Liver (tissue), 9 donors: Measurements from ENCODE around the gene CSF2. TPM values are rescaled to one million over a fixed set of nuclear protein-coding genes. Genes with fewer than 3 reads are reported as not detected.

Source experiments
- DNase-seq: peaks from one replicate; pipeline ENCODE4 v3.0.0-alpha.2; 2017; ENCODE audit warnings: low spot score
- H3K27ac ChIP-seq, 2 donors: one replicate each; pipeline ENCODE4 v1.7.0; 2013; ENCODE audit warnings: inconsistent platforms in 2 of 2, low read length in 2 of 2, control low read depth in 1 of 2, low read depth in 1 of 2, mild to moderate bottlenecking in 1 of 2
- H3K27me3 ChIP-seq, 4 donors: one replicate each; pipeline versions ENCODE4 v1.6.1 to v1.7.0; 2013; ENCODE audit warnings: low read length in 3 of 4, inconsistent platforms in 1 of 4, mild to moderate bottlenecking in 1 of 4, moderate library complexity in 1 of 4; ENCODE audit not compliant: control insufficient read depth in 4 of 4, insufficient read depth in 4 of 4
- H3K36me3 ChIP-seq, 4 donors: one replicate each; pipeline versions ENCODE4 v1.6.1 to v1.7.0; 2013; ENCODE audit warnings: low read length in 3 of 4, mild to moderate bottlenecking in 3 of 4, low read depth in 1 of 4, moderate library complexity in 1 of 4; ENCODE audit not compliant: control insufficient read depth in 4 of 4, insufficient read depth in 3 of 4
- H3K4me1 ChIP-seq, 4 donors: one replicate each; pipeline versions ENCODE4 v1.6.1 to v1.7.0; 2013; ENCODE audit warnings: low read length in 3 of 4, mild to moderate bottlenecking in 3 of 4, moderate library complexity in 1 of 4; ENCODE audit not compliant: control insufficient read depth in 4 of 4, insufficient read depth in 4 of 4
- H3K4me3 ChIP-seq, 3 donors: one replicate each; pipeline versions ENCODE4 v1.6.1 to v1.7.0; 2013; ENCODE audit warnings: low read length in 3 of 3, control low read depth in 1 of 3, low read depth in 1 of 3, mild to moderate bottlenecking in 1 of 3
- H3K9ac ChIP-seq, 2 donors: one replicate each; pipeline ENCODE4 v1.7.0; 2013; ENCODE audit warnings: low read length in 2 of 2, mild to moderate bottlenecking in 2 of 2, moderate library complexity in 2 of 2, control low read depth in 1 of 2, low read depth in 1 of 2
- H3K9me3 ChIP-seq, 4 donors: one replicate each; pipeline versions ENCODE4 v1.6.1 to v1.7.0; 2013; ENCODE audit warnings: low read length in 3 of 4; ENCODE audit not compliant: control insufficient read depth in 4 of 4
- ATF3 ChIP-seq: IDR thresholded peaks from 2 replicates; pipeline ENCODE4 v1.6.1; 2016; ENCODE audit warnings: antibody characterized with exemption
- CTCF ChIP-seq: fragments of 150-350 bp; IDR thresholded peaks from 2 replicates; pipeline ENCODE4 v1.5.1; 2017; ENCODE audit warnings: improper control_type of control experiment, low read depth, low read length; ENCODE audit not compliant: missing input control
- FOXA1 ChIP-seq: IDR thresholded peaks from 2 replicates; pipeline ENCODE4 v1.6.1; 2016; ENCODE audit warnings: antibody characterized with exemption
- FOXA2 ChIP-seq: IDR thresholded peaks from 2 replicates; pipeline ENCODE4 v1.6.1; 2016; ENCODE audit warnings: antibody characterized with exemption
- GABPA ChIP-seq, 2 donors: IDR thresholded peaks in 1 of 2; conservative IDR thresholded peaks in 1 of 2; 2 replicates each; pipeline ENCODE4 v1.6.1; 2016; ENCODE audit warnings: antibody characterized with exemption in 2 of 2, mild to moderate bottlenecking in 1 of 2, moderate library complexity in 1 of 2
- HNF4A ChIP-seq, 2 donors: conservative IDR thresholded peaks; 2 replicates each; pipeline ENCODE4 v1.6.1; 2016; ENCODE audit warnings: antibody characterized with exemption in 2 of 2, mild to moderate bottlenecking in 2 of 2
- HNF4G ChIP-seq: IDR thresholded peaks from 2 replicates; pipeline ENCODE4 v1.6.1; 2016; ENCODE audit warnings: antibody characterized with exemption
- JUND ChIP-seq, 2 donors: IDR thresholded peaks; 2 replicates each; pipeline ENCODE4 v1.6.1; 2016; ENCODE audit warnings: antibody characterized with exemption in 2 of 2
- NR2F2 ChIP-seq: IDR thresholded peaks from 2 replicates; pipeline ENCODE4 v1.6.1; 2016; ENCODE audit warnings: antibody characterized with exemption
- RAD21 ChIP-seq, 2 donors: IDR thresholded peaks; 2 replicates each; pipeline ENCODE4 v1.6.1; 2016; ENCODE audit warnings: antibody characterized with exemption in 2 of 2, mild to moderate bottlenecking in 2 of 2
- RXRA ChIP-seq, 2 donors: IDR thresholded peaks; 2 replicates each; pipeline ENCODE4 v1.6.1; 2017 to 2018; ENCODE audit warnings: antibody characterized with exemption in 2 of 2, mild to moderate bottlenecking in 1 of 2
- TAF1 ChIP-seq: conservative IDR thresholded peaks from 2 replicates; pipeline ENCODE4 v1.6.1; 2016; ENCODE audit warnings: antibody characterized with exemption, mild to moderate bottlenecking
- YY1 ChIP-seq: IDR thresholded peaks from 2 replicates; pipeline ENCODE4 v1.6.1; 2016; ENCODE audit warnings: antibody characterized with exemption, mild to moderate bottlenecking
- polyA plus RNA-seq, 2 donors: library from polyadenylated mRNA; stranded (reverse) in 1 of 2; unstranded in 1 of 2; fragments of 200-250 nt in 1 of 2; fragments of >200 nt in 1 of 2; fragmentation: Nextera tagmentation in 1 of 2; extraction: Ambion mirVana in 1 of 2; gene quantifications; one replicate each; pipeline versions ENCODE4 v1.2.1 to v1.2.3, GENCODE V29; 2013 to 2015
- total RNA-seq, 2 donors: library from RNA; depleted of rRNA; stranded (reverse); fragments of >200 nt; gene quantifications; one replicate each; pipeline ENCODE4 v1.2.3, GENCODE V29; 2014
- TF ChIP-seq, protein P1 (sequence below): IDR thresholded peaks from 2 replicates; pipeline ENCODE4 v1.6.1; 2016; ENCODE audit warnings: antibody characterized with exemption
- TF ChIP-seq, protein P2 (sequence below): IDR thresholded peaks from 2 replicates; pipeline ENCODE4 v1.6.1; 2016; ENCODE audit warnings: antibody characterized with exemption, mild to moderate bottlenecking
- TF ChIP-seq, protein P3 (sequence below): IDR thresholded peaks from 2 replicates; pipeline ENCODE4 v1.6.1; 2016; ENCODE audit warnings: antibody characterized with exemption
- donor health status: healthy.
- donor health status: healthy.
- donor health status: healthy.
- donor health status: healthy.
- donor health status: healthy.

CSF2 gene
- total and polyA plus RNA-seq, 4 donors, result not detected

DNA sequence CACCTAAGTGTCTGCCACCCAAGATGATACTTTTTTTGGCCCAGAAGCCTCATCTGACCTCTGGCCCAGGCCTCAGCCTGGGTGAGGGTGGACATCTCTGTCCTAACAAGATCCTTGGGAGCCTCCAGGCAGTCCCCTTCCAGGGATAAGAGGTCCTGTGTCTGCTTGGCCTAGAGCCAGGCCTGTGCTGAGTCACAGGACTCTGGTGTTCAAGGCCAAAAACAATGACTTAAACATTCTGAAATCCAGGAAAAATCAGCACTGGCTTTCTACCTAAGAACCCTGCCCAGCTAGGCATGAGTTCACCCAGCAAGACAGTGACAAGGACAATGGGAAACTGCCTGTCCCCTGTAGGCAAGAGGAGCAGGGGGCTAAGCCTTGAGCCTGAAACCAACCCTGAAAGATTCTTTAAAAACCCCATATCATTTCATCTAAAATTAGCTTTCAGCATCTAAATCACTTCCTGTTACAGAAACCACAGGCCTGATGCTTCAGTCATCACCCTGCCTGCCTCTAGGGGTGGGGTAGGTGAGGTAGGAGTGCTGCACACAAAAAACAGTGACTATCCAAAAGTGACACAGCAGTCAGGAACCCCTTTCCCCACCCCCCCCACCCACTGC lies 29.9 kb downstream of the CSF2 start:
- Histone ChIP-seq H3K27ac (peak overlapping the region; percentile 23 to 51), H3K4me3 (no peak overlapping the region), H3K36me3 (no peaks in the 10 kb centered on the region), H3K9me3 (no peaks in the 10 kb centered on the region), H3K9ac (no peak overlapping the region), H3K4me1 (peaks cover 0 to 6% (median 0%) of the 10 kb centered on the region in 4 donors), H3K27me3 (no peaks in the 10 kb centered on the region)
- no peak for DNase-seq
- no peak for TF ChIP-seq GABPA (IDR thresholded peaks at IDR 0.05 in 1 of 2, conservative IDR thresholded peaks at IDR 0.05 in 1 of 2)
- TF ChIP-seq HNF4G, result no peak
- no peak for TF ChIP-seq FOXA2
- no peak for TF ChIP-seq CTCF
- TF ChIP-seq JUND (IDR thresholded peaks at IDR 0.05), result no peak
- TF ChIP-seq, protein P1, sequence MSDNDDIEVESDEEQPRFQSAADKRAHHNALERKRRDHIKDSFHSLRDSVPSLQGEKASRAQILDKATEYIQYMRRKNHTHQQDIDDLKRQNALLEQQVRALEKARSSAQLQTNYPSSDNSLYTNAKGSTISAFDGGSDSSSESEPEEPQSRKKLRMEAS, result no peak
- TF ChIP-seq RAD21 (IDR thresholded peaks at IDR 0.05), result no peak
- TF ChIP-seq FOXA1, result no peak
- TF ChIP-seq, protein P2, sequence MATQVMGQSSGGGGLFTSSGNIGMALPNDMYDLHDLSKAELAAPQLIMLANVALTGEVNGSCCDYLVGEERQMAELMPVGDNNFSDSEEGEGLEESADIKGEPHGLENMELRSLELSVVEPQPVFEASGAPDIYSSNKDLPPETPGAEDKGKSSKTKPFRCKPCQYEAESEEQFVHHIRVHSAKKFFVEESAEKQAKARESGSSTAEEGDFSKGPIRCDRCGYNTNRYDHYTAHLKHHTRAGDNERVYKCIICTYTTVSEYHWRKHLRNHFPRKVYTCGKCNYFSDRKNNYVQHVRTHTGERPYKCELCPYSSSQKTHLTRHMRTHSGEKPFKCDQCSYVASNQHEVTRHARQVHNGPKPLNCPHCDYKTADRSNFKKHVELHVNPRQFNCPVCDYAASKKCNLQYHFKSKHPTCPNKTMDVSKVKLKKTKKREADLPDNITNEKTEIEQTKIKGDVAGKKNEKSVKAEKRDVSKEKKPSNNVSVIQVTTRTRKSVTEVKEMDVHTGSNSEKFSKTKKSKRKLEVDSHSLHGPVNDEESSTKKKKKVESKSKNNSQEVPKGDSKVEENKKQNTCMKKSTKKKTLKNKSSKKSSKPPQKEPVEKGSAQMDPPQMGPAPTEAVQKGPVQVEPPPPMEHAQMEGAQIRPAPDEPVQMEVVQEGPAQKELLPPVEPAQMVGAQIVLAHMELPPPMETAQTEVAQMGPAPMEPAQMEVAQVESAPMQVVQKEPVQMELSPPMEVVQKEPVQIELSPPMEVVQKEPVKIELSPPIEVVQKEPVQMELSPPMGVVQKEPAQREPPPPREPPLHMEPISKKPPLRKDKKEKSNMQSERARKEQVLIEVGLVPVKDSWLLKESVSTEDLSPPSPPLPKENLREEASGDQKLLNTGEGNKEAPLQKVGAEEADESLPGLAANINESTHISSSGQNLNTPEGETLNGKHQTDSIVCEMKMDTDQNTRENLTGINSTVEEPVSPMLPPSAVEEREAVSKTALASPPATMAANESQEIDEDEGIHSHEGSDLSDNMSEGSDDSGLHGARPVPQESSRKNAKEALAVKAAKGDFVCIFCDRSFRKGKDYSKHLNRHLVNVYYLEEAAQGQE, result no peak
- TF ChIP-seq RXRA (IDR thresholded peaks at IDR 0.05), result no peak
- no peak for TF ChIP-seq HNF4A (conservative IDR thresholded peaks at IDR 0.05)
- no peak for TF ChIP-seq NR2F2
- no peak for TF ChIP-seq TAF1
- no peak for TF ChIP-seq YY1
- no peak for TF ChIP-seq ATF3
- TF ChIP-seq, protein P3, sequence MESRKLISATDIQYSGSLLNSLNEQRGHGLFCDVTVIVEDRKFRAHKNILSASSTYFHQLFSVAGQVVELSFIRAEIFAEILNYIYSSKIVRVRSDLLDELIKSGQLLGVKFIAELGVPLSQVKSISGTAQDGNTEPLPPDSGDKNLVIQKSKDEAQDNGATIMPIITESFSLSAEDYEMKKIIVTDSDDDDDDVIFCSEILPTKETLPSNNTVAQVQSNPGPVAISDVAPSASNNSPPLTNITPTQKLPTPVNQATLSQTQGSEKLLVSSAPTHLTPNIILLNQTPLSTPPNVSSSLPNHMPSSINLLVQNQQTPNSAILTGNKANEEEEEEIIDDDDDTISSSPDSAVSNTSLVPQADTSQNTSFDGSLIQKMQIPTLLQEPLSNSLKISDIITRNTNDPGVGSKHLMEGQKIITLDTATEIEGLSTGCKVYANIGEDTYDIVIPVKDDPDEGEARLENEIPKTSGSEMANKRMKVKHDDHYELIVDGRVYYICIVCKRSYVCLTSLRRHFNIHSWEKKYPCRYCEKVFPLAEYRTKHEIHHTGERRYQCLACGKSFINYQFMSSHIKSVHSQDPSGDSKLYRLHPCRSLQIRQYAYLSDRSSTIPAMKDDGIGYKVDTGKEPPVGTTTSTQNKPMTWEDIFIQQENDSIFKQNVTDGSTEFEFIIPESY, result no peak
